Measurements from ENCODE around the gene CDK11A. TPM values are rescaled to one million over a fixed set of nuclear protein-coding genes. Genes with fewer than 3 reads are reported as not detected.

The CDK11A gene
- polyA plus RNA-seq, 1 of the 3 experiments (the other 2 are of a cell fraction), result 24.0 TPM

DNA sequence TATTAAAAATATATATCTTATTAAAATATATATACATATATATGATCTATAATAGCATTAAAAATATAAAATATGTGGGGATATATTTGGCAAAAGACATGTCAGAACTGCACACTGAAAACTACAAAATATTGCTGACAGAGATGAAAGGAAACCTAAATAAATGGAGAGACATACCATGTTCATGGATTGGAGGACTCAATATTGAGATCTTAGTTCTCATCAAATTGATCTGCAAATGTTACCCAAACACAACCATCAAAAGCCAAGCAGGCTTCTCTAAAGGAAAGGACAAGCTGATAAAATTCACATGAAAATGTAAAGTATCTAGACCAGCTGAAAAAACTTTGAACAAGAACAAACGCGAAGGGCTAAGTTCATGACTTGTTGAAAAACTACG is 46.9 kb upstream of the CDK11A start:
- WGBS (ENCODE audit: low lambda C conversion rate), result 98% methylated on average over 3 of the region's 3 CpGs

DNA sequence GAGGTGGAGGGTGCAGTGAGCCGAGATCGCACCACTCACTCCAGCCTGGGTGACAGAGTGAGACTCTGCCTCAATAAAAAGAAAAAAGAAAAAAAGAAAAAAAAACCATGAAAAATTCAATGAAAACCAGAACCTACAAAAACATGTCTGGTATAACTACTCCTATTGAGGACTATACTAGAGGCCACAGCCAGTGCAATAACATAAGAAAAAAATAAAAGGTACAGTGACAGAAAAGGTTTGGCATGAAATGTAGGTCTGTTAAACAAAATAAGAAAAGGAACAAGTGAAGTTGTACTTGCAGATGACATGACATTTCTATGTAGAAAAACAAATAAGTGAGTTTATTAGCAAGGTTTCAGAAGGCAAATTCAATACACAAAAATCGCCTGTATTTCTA is 45.9 kb upstream of the CDK11A start:
- peaks cover 3 to 31% of the 10 kb centered on the region in 2 experiments for H3K36me3 ChIP-seq (replicated peaks in 1 of 2; ENCODE audit: control insufficient read depth in 1 of 2, insufficient read depth in 2 of 2, low read length in 1 of 2)
- no peaks in the 10 kb centered on the region for H3K27me3 ChIP-seq (ENCODE audit: insufficient read depth)
- H3K4me1 ChIP-seq (ENCODE audit: control insufficient read depth in 1 of 2, insufficient read depth in 2 of 2, low read depth in 1 of 2, low read length in 1 of 2), result no peaks in the 10 kb centered on the region
- no peak overlapping the region for H3K9ac ChIP-seq
- no peaks in the 10 kb centered on the region for H3F3A ChIP-seq (replicated peaks; ENCODE audit: insufficient read depth)
- no peak overlapping the region for H3K4me3 ChIP-seq (ENCODE audit: low read depth in 2 of 2, low read length in 1 of 2)
- DNase-seq, result no peak
- 0 out of 2 replicates have a peak, but pooled peaks cover 2% of the 10 kb centered on the region for H4K20me1 ChIP-seq (ENCODE audit: insufficient read depth)
- H3K9me3 ChIP-seq, result peaks cover 4% of the 10 kb centered on the region; the same call in 1 of the 2 replicates
- POLR2A ChIA-PET, result no interaction called here
- no peak overlapping the region for H3K4me2 ChIP-seq
- H2AFZ ChIP-seq (ENCODE audit: low read depth), result no peak overlapping the region
- peaks cover 98% of the 10 kb centered on the region for H3K79me2 ChIP-seq (ENCODE audit: insufficient read depth)
- CTCF ChIA-PET, result interaction anchor here (1.2 kb wide), 1 partner anchor 139 kb away, joined by 3 read pairs; no protein-coding TSS in a partner anchor
- H3K27ac ChIP-seq (ENCODE audit: low read depth in 2 of 2, low read length in 1 of 2), result no peak overlapping the region
- no peaks in the 10 kb centered on the region for H3K9me2 ChIP-seq
- TF ChIP-seq MAX (IDR thresholded peaks at IDR 0.05; ENCODE audit: low read depth), result no peak
- TF ChIP-seq, protein P1, sequence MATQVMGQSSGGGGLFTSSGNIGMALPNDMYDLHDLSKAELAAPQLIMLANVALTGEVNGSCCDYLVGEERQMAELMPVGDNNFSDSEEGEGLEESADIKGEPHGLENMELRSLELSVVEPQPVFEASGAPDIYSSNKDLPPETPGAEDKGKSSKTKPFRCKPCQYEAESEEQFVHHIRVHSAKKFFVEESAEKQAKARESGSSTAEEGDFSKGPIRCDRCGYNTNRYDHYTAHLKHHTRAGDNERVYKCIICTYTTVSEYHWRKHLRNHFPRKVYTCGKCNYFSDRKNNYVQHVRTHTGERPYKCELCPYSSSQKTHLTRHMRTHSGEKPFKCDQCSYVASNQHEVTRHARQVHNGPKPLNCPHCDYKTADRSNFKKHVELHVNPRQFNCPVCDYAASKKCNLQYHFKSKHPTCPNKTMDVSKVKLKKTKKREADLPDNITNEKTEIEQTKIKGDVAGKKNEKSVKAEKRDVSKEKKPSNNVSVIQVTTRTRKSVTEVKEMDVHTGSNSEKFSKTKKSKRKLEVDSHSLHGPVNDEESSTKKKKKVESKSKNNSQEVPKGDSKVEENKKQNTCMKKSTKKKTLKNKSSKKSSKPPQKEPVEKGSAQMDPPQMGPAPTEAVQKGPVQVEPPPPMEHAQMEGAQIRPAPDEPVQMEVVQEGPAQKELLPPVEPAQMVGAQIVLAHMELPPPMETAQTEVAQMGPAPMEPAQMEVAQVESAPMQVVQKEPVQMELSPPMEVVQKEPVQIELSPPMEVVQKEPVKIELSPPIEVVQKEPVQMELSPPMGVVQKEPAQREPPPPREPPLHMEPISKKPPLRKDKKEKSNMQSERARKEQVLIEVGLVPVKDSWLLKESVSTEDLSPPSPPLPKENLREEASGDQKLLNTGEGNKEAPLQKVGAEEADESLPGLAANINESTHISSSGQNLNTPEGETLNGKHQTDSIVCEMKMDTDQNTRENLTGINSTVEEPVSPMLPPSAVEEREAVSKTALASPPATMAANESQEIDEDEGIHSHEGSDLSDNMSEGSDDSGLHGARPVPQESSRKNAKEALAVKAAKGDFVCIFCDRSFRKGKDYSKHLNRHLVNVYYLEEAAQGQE (IDR thresholded peaks at IDR 0.05; ENCODE audit: low read depth, low read length), result no peak
- no peak for TF ChIP-seq EZH2phosphoT487 (IDR thresholded peaks at IDR 0.05; ENCODE audit: borderline replicate concordance, low read depth)
- no peak for TF ChIP-seq ELF1 (IDR thresholded peaks at IDR 0.05)
- no peak for TF ChIP-seq FOSL2 (IDR thresholded peaks at IDR 0.05; ENCODE audit: borderline replicate concordance, low read depth)
- TF ChIP-seq SMC3 (IDR thresholded peaks at IDR 0.05; ENCODE audit: low read depth, low read length), result no peak
- 98% methylated on average over 3 of the region's 3 CpGs for WGBS (ENCODE audit: low lambda C conversion rate)

More for the DNA sequence above, 46.9 kb upstream of the CDK11A start:
- peaks cover 11% of the 10 kb centered on the region for H4K20me1 ChIP-seq (ENCODE audit: insufficient read depth)
- no peak overlapping the region for H3K4me3 ChIP-seq (ENCODE audit: low read depth in 2 of 2, low read length in 1 of 2)
- ChIA-PET CTCF (no interaction called here), POLR2A (no interaction called here)
- H3K9ac ChIP-seq, result no peak overlapping the region
- H3F3A ChIP-seq (replicated peaks; ENCODE audit: insufficient read depth), result no peaks in the 10 kb centered on the region
- H3K27me3 ChIP-seq (ENCODE audit: insufficient read depth), result no peaks in the 10 kb centered on the region
- H3K4me1 ChIP-seq (ENCODE audit: control insufficient read depth in 1 of 2, insufficient read depth in 2 of 2, low read depth in 1 of 2, low read length in 1 of 2), result peaks cover 0 to 7% of the 10 kb centered on the region in 2 experiments; a peak in 1 of 4 replicates
- no peaks in the 10 kb centered on the region for H3K9me2 ChIP-seq
- peaks cover 3 to 31% of the 10 kb centered on the region in 2 experiments for H3K36me3 ChIP-seq (replicated peaks in 1 of 2; ENCODE audit: control insufficient read depth in 1 of 2, insufficient read depth in 2 of 2, low read length in 1 of 2)
- peaks cover 4% of the 10 kb centered on the region; the same call in 1 of the 2 replicates for H3K9me3 ChIP-seq
- no peak overlapping the region for H2AFZ ChIP-seq (ENCODE audit: low read depth)
- no peak overlapping the region for H3K4me2 ChIP-seq
- TF ChIP-seq RFX5 (IDR thresholded peaks at IDR 0.05; ENCODE audit: low read length) (no peak), FOSL2 (IDR thresholded peaks at IDR 0.05; ENCODE audit: borderline replicate concordance, low read depth) (no peak), FOXM1 (IDR thresholded peaks at IDR 0.05; ENCODE audit: low read depth) (no peak), CHD2 (IDR thresholded peaks at IDR 0.05; ENCODE audit: low read length, partially characterized antibody) (no peak), RXRA (IDR thresholded peaks at IDR 0.05; ENCODE audit: borderline replicate concordance, low read depth) (no peak), SMC3 (IDR thresholded peaks at IDR 0.05; ENCODE audit: low read depth, low read length) (no peak), TAF1 (IDR thresholded peaks at IDR 0.05; ENCODE audit: borderline replicate concordance, low read depth, low read length) (no peak), SIN3A (IDR thresholded peaks at IDR 0.05; ENCODE audit: borderline replicate concordance, low read depth, low read length) (no peak)
- TF ChIP-seq, protein P2, sequence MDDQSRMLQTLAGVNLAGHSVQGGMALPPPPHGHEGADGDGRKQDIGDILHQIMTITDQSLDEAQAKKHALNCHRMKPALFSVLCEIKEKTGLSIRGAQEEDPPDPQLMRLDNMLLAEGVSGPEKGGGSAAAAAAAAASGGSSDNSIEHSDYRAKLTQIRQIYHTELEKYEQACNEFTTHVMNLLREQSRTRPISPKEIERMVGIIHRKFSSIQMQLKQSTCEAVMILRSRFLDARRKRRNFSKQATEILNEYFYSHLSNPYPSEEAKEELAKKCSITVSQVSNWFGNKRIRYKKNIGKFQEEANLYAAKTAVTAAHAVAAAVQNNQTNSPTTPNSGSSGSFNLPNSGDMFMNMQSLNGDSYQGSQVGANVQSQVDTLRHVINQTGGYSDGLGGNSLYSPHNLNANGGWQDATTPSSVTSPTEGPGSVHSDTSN (IDR thresholded peaks at IDR 0.05), result no peak
- TF ChIP-seq, protein P3, sequence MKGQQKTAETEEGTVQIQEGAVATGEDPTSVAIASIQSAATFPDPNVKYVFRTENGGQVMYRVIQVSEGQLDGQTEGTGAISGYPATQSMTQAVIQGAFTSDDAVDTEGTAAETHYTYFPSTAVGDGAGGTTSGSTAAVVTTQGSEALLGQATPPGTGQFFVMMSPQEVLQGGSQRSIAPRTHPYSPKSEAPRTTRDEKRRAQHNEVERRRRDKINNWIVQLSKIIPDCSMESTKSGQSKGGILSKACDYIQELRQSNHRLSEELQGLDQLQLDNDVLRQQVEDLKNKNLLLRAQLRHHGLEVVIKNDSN (IDR thresholded peaks at IDR 0.05; ENCODE audit: borderline replicate concordance, low read depth), result no peak
- peaks cover 100% of the 10 kb centered on the region for H3K79me2 ChIP-seq (ENCODE audit: insufficient read depth)
- no peak for DNase-seq
- H3K27ac ChIP-seq (ENCODE audit: low read depth in 2 of 2, low read length in 1 of 2), result no peak overlapping the region

All from SK-N-SH (cell line).